Kidney (tissue), 14 donors: Measurements from ENCODE around the gene NPM3. TPM values are rescaled to one million over a fixed set of nuclear protein-coding genes. Genes with fewer than 3 reads are reported as not detected.

Source experiments
- DNase-seq, 5 donors: peaks; one replicate each; pipeline ENCODE4 v3.0.0-alpha.2; 2013 to 2020
- FAIRE-seq: peaks from 2 replicates; lab custom pipeline; 2012; peaks lifted over from hg19 to GRCh38; lab: Jason Lieb, UNC
- H3K27ac ChIP-seq, 2 donors: one replicate each; pipeline ENCODE4 v1.7.0; 2013; ENCODE audit warnings: low read depth in 2 of 2, low read length in 2 of 2, inconsistent platforms in 1 of 2
- H3K27me3 ChIP-seq: one replicate; pipeline ENCODE4 v1.7.1; 2013; ENCODE audit warnings: low read length, inconsistent platforms; ENCODE audit not compliant: control insufficient read depth, insufficient read depth
- H3K36me3 ChIP-seq, 3 donors: one replicate each; pipeline versions ENCODE4 v1.7.0 to v1.7.1; 2013; ENCODE audit warnings: low read length in 3 of 3, control low read depth in 1 of 3, inconsistent platforms in 1 of 3; ENCODE audit not compliant: insufficient read depth in 3 of 3, control insufficient read depth in 2 of 3
- H3K4me1 ChIP-seq, 3 donors: one replicate each; pipeline versions ENCODE4 v1.7.0 to v1.7.1; 2013; ENCODE audit warnings: low read length in 3 of 3, inconsistent platforms in 1 of 3, low read depth in 1 of 3; ENCODE audit not compliant: control insufficient read depth in 2 of 3, insufficient read depth in 2 of 3
- H3K4me3 ChIP-seq, 3 donors: one replicate each; pipeline versions ENCODE4 v1.7.0 to v1.8.1; 2013; ENCODE audit warnings: low read length in 3 of 3, control low read depth in 1 of 3, inconsistent platforms in 1 of 3
- H3K9ac ChIP-seq, 3 donors: one replicate each; pipeline versions ENCODE4 v1.7.0 to v1.7.1; 2013; ENCODE audit warnings: low read length in 3 of 3, control low read depth in 1 of 3, inconsistent platforms in 1 of 3
- H3K9me3 ChIP-seq, 3 donors: one replicate each; pipeline versions ENCODE4 v1.7.0 to v1.7.1; 2013; ENCODE audit warnings: low read length in 3 of 3, control low read depth in 1 of 3, inconsistent platforms in 1 of 3; ENCODE audit not compliant: control insufficient read depth in 2 of 3, insufficient read depth in 1 of 3
- CTCF ChIP-seq: IDR thresholded peaks from 3 replicates; pipeline ENCODE4 v1.5.1; 2012; ENCODE audit warnings: mild to moderate bottlenecking, moderate library complexity, borderline replicate concordance; ENCODE audit not compliant: insufficient read depth; ENCODE audit errors: extremely low read depth
- intact Hi-C: fragments of 100-400 bp; cut with DNase I; formaldehyde crosslinking; loops from one replicate; pipeline ENCODE4 v1.11.1; 2022
- polyA plus RNA-seq: library from polyadenylated mRNA; stranded (reverse); fragments of 350-450 nt; fragmentation: Illumina TruSeq; extraction: RNeasy Lipid Tissue Mini Kit (QIAGEN cat#74804); gene quantifications from one replicate; pipeline ENCODE4 v1.2.3, GENCODE V29; 2014; ENCODE audit warnings: low read depth, low replicate concordance; ENCODE audit not compliant: insufficient read depth
- total RNA-seq: library from RNA; stranded (reverse); fragmentation: NEBNext Ultra II Directional; extraction: Animal tissue kit (Norgen Biotek cat#: 25700); gene quantifications from one replicate; pipeline ENCODE4 v1.2.1, GENCODE V29; 2021
- donor health status: control.
- donor health status: control.
- donor health status: control.
- donor health status: control.
- donor health status: control.
- donor health status: DM: yes; HTN: yes; CAD: no.
- donor health status: Normal renal cell carcinoma (clear cell type).

Gene NPM3
- total and polyA plus RNA-seq, 2 donors from 2014 or later: 23.8 to 34.0 TPM

- Histone ChIP-seq H3K4me1 (peaks cover 0 to 30% (median 4%) of the 10 kb centered on the region in 3 donors), H3K27me3 (peaks cover 15% of the 10 kb centered on the region), H3K27ac (no peak overlapping the region), H3K36me3 (peaks cover 9 to 22% (median 13%) of the 10 kb centered on the region in 3 donors), H3K9me3 (no peaks in the 10 kb centered on the region), H3K9ac (peak overlapping the region in 1 of 3 donors; percentile 70), H3K4me3 (peak overlapping the region in 2 of 3 donors; percentile 77 to 80)
- no peak for FAIRE-seq
- intact Hi-C loops: no loop called here
- peak in 2 of 5 donors; percentile 45 to 64 for DNase-seq
- TF ChIP-seq CTCF: no peak
Observed at GRCh38 chr10:101781984-101782810, 1.0 kb downstream of the NPM3 start.

GRCh38 chr10:101781655-101781983 lies 1.6 kb downstream of the NPM3 start:
- peaks cover 7 to 16% (median 11%) of the 10 kb centered on the region in 3 donors for H3K36me3 ChIP-seq
- no peak for TF ChIP-seq CTCF
- peaks cover 0 to 30% (median 4%) of the 10 kb centered on the region in 3 donors for H3K4me1 ChIP-seq
- no peaks in the 10 kb centered on the region for H3K9me3 ChIP-seq
- no peak overlapping the region for H3K9ac ChIP-seq
- intact Hi-C loops: no loop called here
- no peak for FAIRE-seq
- DNase-seq: no peak
- H3K27me3 ChIP-seq: peaks cover 19% of the 10 kb centered on the region
- no peak overlapping the region for H3K4me3 ChIP-seq
- H3K27ac ChIP-seq: no peak overlapping the region

GRCh38 chr10:101780818-101781654 lies 2.2 kb downstream of the NPM3 start:
- FAIRE-seq: no peak
- intact Hi-C loops: no loop called here
- Histone ChIP-seq H3K36me3 (peaks cover 5 to 12% (median 8%) of the 10 kb centered on the region in 3 donors), H3K9me3 (no peaks in the 10 kb centered on the region), H3K27ac (no peak overlapping the region), H3K4me3 (no peak overlapping the region), H3K9ac (no peak overlapping the region), H3K4me1 (peaks cover 0 to 30% (median 4%) of the 10 kb centered on the region in 3 donors), H3K27me3 (peaks cover 19% of the 10 kb centered on the region)
- TF ChIP-seq CTCF: peak; percentile 89
- DNase-seq: peak in 4 of 5 donors; percentile 70 to 83 (median 78)
